Left forelimb (tissue), 1 donor: ENCODE results near the gene CDC42BPG.

ENCODE experiments used
- DNase-seq: peaks from one replicate; pipeline ENCODE4 v3.0.0-alpha.2; 2018; ENCODE audit warnings: low spot score

CDC42BPG gene, protein sequence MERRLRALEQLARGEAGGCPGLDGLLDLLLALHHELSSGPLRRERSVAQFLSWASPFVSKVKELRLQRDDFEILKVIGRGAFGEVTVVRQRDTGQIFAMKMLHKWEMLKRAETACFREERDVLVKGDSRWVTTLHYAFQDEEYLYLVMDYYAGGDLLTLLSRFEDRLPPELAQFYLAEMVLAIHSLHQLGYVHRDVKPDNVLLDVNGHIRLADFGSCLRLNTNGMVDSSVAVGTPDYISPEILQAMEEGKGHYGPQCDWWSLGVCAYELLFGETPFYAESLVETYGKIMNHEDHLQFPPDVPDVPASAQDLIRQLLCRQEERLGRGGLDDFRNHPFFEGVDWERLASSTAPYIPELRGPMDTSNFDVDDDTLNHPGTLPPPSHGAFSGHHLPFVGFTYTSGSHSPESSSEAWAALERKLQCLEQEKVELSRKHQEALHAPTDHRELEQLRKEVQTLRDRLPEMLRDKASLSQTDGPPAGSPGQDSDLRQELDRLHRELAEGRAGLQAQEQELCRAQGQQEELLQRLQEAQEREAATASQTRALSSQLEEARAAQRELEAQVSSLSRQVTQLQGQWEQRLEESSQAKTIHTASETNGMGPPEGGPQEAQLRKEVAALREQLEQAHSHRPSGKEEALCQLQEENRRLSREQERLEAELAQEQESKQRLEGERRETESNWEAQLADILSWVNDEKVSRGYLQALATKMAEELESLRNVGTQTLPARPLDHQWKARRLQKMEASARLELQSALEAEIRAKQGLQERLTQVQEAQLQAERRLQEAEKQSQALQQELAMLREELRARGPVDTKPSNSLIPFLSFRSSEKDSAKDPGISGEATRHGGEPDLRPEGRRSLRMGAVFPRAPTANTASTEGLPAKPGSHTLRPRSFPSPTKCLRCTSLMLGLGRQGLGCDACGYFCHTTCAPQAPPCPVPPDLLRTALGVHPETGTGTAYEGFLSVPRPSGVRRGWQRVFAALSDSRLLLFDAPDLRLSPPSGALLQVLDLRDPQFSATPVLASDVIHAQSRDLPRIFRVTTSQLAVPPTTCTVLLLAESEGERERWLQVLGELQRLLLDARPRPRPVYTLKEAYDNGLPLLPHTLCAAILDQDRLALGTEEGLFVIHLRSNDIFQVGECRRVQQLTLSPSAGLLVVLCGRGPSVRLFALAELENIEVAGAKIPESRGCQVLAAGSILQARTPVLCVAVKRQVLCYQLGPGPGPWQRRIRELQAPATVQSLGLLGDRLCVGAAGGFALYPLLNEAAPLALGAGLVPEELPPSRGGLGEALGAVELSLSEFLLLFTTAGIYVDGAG (N-terminal part only)

DNA sequence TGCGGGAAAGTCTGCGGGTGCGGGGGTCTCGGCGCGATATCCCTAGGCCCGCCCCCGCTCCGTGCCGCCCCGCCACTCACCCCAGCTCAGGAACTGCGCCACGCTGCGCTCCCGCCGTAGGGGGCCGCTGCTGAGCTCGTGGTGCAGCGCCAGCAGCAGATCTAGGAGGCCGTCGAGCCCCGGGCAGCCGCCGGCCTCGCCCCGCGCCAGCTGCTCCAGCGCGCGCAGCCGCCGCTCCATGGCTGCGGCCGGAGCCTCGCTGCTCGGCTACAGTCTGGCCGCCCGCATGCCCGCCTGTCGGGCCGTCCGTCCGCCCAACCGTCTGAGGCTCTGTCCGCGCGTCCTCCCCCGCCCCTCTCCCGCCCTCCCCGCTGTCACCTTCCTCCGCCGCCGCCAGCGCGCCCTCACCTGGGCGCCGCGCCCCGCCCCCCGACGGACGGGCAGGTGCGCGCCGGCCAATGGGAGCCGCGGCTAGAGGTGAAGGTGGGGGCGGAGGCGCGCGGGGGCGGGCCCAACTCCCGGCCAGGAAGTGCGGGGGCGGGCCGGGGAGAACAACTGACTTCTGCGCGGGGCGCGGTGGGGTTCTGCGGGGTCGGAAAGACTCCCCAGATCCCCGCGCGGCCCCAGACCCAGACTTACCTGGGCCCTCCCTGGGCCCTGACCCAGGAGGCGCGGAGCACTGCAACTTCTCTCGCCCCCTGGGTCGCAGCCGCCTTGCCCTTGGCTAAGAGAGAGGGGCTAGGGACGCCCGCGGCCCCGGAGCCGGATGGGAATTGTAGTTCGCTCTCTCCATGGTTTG lies at the start of gene CDC42BPG:
CDC42BPG (minus strand) TSS at position 324 of the 799 bp plus-strand sequence; CDS start at position 240, 84 bp downstream.
- DNase-seq, result no peak

DNA sequence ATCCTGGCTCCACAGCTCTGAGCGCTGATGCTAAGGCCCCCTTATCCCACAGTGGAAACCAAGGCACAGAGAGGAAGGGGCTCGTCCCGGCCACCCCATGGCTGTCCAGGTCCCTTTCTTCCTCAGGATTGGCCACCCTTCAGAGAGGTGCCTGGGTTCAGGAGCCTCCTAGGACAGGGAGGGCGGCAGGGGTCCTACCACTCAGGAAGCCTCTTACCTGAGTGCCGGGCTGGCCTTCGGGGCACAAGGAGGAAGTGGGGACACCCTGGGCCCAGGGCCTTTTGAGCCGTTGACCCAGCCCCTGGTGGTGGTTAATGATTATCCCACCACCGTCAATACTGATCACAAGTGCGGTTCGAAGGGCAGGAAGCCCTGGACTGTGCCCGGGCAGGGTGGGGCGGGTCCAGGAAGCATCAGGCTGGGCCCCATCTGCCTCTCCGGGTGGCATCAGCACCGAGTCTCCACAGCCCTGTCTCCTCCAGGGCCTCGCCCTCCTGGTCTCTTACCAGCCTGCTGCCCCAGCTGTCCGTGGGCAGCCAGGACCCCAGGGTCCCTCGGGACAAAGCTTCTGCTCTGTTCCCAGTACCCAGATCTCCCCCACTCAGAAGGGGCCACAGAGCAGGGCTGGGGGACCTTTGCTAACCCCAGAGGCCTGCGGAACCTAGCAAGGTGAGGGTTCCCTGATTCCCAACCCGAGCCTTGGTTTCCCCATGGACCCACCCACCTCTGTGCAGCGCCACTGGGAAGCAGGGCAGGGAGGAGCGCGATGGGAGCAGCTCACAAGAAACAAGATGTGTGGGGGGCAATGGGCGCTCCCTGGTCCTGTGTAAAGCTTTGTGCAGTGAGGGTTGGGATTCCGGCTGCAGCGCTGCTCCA lies 49.0 kb upstream of the CDC42BPG start:
- no peak for DNase-seq

DNA sequence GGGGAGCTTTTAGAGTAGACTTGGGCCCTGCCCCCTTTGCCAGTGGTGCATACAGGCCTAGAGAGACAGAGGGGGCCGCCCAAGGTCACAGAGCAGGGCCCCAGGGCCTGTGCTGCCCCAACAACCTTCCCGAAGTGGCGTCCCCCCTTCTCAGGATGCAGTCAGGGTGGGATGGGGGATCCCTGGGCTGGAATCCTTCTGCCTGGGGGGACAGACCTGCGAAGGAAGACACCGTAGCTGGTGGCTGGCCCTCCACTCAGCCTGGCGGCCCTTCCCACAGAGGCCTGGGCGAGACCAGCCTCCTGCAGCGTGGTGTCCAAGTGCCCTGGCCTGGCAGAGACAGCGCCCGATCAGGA lies 48.4 kb upstream of the CDC42BPG start:
- no peak for DNase-seq

DNA sequence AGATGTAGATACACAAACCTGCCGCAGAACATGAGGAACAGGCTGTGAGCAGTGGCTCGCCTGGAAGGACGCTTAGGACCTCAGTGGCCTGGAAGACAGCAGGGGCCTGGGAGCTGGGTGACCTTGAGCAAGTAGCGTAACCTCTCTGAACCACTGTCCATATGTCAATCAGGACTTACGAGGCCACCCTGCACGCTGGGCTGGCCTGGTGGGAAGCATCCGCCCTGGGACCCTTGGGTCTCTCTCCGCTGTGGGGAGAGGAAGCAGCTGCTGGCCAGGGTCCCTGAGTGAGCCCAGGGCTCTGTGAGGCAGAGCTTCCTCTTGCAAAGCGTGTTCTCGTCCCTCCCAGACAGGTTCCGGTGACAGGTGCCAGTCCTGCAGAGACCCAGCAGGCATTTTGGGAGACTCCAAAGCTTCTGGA lies 48.0 kb upstream of the CDC42BPG start:
- DNase-seq, result no peak

DNA sequence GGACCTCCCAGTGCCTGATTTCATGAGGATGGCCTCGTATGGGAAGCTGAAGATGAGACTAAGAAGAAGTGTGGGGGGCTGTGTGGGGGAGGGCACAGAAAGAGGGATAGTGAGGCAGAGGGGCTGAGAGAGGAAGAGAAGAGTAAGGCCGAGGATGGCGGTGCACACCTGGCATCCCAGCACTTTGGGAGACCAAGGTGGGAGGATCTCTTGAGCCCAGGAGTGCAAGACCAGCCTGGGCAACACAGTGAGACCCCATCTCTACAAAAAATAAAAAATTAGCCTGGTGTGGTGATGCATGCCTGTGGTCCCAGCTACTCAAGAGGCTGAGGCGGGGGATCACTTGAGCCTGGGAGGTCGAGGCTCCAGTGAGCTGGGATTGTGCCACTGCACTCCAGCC lies 47.4 kb upstream of the CDC42BPG start:
- no peak for DNase-seq

DNA sequence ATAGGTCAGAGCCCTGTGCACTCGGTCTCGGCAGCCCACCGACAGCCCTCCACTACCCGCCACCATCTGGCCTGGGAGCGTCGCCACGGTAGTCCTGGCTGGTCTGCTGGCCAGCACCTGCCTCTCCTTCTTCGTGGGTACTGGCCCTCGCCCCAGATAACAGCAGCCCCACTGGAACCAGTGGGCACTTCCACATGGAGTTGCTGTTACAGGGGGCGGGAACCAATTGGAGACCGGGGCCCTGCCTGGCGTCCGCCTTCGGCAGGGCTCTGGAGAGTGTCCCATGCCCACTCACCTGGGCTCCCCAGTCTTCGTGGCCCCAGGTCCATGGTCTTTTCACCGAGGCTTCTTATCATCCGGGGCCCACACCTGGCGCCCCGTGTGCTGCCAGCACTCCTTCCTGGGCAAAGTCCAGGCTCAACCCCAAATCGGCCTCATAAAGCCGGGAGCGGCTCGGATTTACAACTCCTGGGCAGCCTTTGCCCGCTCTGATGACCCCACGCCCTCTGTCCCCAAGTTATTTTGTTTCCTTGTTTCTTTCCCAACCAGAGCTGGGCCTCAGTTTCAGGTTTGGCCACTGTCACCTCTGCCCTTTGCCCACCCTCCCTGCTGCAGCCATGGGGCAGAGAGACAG lies 46.9 kb upstream of the CDC42BPG start:
- no peak for DNase-seq

DNA sequence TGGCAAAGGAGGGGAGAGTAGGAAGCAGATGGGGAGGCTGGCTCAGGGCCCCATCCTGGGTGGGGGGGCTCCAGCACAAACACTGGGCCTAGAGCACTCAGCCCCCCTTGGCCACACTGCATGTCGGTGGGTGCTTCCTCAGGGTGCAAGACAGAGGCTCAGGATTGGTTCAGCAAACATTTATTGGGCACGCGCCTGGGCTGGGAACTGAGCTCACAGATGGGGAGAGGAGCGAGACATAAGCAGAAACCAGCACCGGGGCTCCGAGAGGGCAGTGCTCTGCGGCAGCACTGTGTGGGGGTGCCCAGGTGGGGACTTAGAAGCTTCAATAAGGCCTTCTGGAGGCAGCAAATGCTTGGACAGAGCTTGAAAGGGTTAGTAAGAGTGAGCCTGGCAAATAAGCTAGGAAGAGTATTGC lies 46.1 kb upstream of the CDC42BPG start:
- DNase-seq, result no peak

DNA sequence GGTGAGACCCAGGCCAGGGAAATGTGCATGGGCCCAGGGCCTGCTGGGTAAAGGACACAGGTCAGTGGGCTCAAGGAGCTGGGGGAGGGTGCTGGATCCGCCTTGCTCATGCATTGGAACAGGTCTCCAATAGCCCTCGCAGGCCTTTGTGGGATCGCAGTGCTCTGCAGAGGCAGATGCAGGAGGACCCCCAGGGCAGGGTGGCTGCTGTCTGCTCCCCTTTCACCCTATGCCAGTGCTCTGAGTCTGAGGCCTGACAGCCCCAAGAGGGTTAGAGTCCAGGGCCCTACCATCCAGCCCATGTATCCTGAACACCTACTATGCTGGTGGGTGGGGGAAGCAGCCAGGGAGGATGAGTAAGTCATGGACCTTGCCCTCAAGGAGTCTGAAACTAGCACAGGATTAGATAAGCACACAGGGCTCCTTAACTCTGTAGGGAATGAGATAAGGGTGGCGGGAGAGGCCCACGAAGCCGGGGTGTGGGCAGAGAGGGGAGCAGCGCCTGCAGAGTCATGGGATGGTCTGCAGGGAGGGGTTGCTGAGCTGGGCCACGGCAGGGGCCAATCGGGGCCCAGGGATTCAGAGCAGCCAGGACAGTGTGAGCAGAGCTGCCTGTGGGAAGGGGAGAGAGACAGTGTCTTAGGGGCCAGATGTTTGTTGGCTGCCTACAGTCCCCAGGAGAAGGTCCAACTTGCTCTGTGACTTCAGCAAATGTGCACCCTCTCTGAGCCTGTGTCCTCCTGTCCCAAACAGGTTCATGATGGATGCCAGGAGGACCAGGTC lies 44.5 kb upstream of the CDC42BPG start:
- DNase-seq, result no peak

DNA sequence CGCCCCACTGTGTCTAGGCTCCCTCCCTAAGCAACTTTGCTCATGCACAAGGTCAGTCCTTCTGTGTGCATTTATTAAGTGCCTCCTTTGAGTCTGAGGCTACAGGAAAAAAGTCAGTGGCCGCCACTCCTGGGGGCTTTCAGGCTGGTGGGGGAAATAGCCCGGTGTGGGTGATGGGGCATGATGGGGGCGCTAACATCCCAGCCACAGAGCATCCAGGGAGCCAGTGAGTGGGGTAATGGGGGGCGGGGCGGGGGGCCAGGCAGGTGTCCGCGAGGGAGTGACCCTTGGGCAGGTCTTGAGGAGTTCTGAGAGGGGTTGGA lies 43.9 kb upstream of the CDC42BPG start:
- no peak for DNase-seq

DNA sequence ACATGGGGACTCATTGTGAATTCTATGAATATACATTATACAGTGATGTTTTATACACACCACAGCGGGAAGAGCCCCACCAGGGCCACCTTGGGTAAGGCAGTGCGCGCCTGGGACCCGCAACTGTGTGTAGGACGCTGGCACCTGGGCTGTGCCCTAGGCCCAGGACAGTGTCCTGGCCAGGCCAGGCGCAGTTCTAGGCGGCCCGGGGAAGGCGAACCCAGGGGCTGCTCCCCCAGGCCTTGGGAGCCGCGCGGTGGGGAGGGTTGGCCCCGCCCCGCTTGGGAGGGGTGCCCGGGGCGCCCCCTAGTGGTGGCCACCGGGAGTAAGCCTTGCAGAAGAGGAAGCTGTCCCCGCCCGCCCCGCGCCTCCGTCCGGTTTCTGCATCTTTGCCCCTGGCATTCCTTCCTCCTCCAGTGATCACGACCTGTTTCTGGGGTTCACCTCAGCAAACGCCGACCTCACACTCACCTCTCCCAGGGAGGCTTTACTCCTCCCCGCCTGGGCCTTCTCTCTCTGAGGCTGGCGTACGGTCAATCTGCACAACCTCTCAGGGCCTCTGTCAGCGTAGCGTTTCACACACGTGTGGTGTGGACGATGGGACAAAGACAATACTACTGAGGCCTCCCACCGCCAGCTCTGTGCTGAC lies 43.4 kb upstream of the CDC42BPG start:
- DNase-seq, result peak; percentile 89

DNA sequence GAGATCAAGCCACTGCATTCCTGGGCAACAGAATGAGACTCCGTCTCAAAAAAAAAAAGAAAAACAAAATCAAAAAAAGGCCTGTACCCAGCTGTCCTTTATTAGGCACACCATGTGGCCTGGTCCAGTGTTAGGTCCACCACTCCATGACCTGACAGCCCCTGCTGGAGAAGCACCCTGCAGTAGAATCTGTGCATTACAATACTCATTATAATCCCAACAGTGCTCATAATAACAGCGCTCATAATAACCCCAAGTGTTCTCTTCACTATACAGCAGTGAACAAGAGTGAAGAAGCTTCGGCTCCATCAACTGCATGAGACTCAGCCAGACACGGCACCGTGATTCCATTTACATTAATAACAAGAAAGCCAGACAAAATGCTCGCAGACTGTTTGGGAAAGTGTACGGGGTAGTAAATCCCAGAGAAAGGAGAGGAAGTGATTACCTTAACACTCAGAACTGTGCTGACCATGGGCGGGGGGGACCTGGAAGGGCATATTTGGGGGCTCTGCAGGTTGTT lies 42.8 kb upstream of the CDC42BPG start:
- DNase-seq, result no peak

DNA sequence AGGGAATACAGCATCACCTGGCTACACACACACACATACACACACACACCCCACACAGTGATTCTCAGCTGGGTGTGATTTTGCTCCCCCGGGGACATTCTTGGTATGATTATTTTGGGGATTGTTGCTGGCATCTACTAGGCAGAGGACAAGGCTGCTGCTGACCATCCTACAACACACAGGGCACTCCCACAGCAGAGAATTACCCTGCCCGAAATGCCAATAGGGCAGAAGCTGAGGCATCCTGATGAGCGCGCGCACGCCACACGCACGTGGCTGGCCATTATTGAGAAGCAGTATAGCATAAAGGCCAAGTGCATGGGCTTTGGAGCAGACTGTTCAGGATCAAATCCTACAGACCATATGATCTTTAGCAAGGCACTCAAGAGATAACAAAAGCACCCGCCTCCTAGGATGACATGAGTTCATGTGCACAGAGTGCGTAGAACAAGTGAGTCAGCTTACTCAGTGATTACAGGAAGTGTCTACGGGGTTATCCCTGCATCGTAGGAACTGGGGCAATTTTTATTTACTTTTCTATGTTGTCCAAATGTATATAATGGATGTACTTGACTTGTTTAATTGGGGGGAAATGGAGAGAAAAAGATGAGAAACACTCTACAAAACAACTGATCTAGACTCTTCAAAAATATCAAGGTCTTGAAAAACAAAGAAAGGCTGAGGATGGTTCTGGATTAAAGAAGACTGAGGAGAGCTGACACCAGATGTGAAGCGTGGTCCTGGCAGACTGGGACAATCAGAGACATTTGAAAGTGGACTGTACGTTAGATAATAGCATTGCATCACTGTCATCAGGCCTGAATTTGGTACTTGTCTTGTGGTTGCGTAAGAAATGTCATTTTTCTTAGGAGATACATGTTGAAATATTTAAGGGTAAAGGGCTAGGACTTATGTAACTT lies 41.2 kb upstream of the CDC42BPG start:
- DNase-seq, result no peak

DNA sequence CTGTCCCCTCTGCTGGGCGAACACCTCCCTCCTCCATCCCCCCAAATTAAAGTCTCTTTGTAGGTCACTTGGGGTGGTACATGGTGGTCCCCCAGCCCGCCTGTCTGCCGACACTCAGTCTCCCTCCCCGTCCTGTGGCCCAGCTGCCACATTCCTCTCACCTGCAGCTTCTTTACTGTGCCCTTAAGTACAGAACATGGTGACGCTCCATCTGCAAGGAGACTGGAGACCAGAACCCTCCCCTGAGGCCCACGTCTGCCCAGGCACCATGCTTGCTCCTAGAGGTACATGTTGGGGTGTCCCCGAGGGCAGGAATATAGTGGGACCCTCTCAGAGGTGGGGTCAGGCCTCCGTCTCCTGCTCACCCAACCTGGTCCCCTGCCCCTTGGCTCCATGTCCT lies 39.6 kb upstream of the CDC42BPG start:
- DNase-seq, result no peak

DNA sequence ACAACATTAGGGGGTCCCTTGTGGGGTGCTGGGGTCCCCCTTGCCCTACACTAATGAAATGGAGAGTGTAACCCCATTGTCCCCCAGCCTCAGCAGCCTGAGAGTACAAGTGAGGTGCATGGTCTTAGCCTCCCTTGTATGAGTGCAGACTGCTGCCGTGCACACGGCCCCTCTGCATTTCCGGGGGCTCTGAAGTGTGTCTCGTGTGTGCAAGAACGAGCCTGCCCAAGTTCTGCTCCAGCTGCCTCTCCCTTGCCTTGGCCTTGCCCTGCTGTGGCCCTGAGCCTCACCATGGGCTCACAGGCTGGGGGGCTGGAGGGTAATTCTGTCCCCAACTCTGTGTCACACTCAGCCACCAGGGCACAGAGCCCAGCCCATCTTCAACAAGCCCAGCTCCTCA lies 39.1 kb upstream of the CDC42BPG start:
- DNase-seq, result no peak

DNA sequence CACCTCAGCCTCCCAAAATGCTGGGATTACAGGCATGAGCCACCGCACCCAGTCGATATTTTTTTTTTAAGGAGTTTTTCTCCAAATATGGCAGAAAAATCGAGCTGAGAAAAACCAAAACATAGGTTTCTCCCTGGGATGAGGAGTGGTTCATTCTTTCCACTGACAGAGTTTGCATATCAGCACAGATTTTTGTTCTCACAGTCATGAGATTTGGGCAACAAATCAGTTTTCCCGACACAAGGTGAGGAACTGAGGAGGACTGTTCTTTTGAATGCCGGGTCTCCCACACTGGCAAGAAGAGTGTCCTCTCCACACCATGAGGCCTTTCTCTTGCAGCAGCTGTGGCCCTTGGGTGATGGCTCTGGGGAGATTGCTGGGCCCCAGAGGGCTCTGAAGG lies 37.8 kb upstream of the CDC42BPG start:
- DNase-seq, result no peak

DNA sequence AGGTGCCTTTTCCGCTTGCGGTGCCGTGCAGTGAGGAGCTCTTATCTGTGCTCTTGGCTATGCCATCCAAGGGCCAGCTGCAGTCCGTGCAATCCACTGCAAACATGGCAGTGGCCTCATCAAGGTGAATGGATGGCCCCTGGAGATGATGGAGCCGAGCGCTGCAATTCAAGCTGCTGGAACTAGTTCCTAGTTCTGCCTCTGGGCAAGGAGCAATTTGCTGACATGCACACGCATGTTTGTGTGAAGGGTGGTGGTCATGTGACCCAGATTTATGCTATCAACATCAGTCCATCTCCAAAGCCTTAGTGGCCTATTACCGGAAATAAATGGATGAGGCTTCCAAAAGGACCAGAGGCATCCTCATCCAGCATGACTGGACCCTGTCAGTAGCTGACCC lies 37.0 kb upstream of the CDC42BPG start:
- no peak for DNase-seq

DNA sequence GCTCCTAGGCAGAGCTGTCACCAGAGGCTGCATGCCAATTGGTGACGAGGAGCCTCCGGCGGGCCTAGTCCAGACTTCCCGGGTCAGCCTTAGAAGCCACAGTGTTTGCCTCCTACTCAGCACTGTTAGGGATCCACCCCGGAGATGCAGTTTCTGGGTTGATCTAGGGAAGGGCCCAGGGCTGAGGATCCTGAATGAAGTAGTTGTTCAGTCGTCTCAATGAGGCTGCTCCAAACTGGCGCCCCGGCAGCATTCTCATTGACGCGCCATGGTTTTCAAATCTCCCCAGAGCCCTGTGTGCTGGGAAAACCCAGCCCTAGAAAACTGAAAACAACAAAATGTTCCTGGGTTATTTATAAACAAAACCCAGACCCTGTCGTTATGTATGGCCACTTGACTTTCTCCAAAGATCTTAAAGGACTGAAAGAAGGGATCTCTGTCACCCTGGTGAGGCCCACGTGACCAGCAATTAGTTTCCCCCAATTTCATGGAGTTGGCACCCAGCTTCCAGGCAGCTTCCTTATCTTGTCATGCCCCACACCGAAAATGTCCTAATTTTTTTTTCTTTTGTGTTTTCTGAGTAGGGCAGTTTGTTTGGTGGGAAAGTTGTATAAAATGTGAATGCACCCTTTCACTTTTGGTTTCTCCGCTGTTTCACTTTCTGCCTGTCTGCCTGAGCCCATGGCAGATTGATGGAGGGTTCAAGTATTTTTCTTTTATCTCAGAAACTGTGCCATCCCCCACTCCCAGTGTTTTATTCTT lies 36.0 kb upstream of the CDC42BPG start:
- no peak for DNase-seq
